ENCODE data around the gene TPBG.

TPBG gene, protein sequence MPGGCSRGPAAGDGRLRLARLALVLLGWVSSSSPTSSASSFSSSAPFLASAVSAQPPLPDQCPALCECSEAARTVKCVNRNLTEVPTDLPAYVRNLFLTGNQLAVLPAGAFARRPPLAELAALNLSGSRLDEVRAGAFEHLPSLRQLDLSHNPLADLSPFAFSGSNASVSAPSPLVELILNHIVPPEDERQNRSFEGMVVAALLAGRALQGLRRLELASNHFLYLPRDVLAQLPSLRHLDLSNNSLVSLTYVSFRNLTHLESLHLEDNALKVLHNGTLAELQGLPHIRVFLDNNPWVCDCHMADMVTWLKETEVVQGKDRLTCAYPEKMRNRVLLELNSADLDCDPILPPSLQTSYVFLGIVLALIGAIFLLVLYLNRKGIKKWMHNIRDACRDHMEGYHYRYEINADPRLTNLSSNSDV

GRCh38 chr6:82363428-82364086 lies at the start of gene TPBG:
TSS of gene TPBG (plus strand) at chr6:82363817. CDS start at chr6:82364962, 1,145 bp downstream.
- TF ChIP-seq, protein P1, sequence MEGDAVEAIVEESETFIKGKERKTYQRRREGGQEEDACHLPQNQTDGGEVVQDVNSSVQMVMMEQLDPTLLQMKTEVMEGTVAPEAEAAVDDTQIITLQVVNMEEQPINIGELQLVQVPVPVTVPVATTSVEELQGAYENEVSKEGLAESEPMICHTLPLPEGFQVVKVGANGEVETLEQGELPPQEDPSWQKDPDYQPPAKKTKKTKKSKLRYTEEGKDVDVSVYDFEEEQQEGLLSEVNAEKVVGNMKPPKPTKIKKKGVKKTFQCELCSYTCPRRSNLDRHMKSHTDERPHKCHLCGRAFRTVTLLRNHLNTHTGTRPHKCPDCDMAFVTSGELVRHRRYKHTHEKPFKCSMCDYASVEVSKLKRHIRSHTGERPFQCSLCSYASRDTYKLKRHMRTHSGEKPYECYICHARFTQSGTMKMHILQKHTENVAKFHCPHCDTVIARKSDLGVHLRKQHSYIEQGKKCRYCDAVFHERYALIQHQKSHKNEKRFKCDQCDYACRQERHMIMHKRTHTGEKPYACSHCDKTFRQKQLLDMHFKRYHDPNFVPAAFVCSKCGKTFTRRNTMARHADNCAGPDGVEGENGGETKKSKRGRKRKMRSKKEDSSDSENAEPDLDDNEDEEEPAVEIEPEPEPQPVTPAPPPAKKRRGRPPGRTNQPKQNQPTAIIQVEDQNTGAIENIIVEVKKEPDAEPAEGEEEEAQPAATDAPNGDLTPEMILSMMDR (IDR thresholded peaks at IDR 0.05): no peak
- peak; percentile 75 for DNase-seq (ENCODE audit: low spot score)

DNA sequence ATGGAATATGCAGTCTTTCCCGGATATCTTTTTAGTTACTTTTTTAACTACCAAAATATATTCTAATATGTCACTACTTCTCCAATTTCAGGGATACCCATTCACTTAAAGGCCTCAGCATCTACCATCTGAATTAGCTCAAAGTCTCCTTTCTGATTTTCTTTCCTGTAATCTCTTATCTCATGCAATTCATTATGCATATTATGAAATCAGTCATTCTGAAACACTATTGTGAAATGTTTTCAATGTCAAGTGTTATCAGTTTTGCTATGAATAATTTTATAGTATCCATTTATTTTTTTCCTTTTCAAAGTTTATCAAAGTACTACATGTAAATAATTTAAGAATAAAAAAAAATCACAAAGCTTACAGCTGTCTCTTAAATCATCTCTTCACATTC lies 41.2 kb upstream of the TPBG start:
- H3K4me3 ChIP-seq: no peak overlapping the region
- TF ChIP-seq, protein P1 (IDR thresholded peaks at IDR 0.05): no peak
- DNase-seq (ENCODE audit: low spot score): no peak

More at GRCh38 chr6:82363428-82364086, at the start of gene TPBG:
- Histone ChIP-seq H3K27ac (peak within 1 kb of the TSS; percentile 66 to 81), H3K4me3 (peak within 1 kb of the TSS; percentile 81)

GRCh38 chr6:82329766-82330165 lies 33.9 kb upstream of the TPBG start:
- TF ChIP-seq, protein P1 (IDR thresholded peaks at IDR 0.05): no peak
- DNase-seq (ENCODE audit: low spot score): no peak

More for the DNA sequence above, 41.2 kb upstream of the TPBG start:
- no peak overlapping the region for H3K27ac ChIP-seq

DNA sequence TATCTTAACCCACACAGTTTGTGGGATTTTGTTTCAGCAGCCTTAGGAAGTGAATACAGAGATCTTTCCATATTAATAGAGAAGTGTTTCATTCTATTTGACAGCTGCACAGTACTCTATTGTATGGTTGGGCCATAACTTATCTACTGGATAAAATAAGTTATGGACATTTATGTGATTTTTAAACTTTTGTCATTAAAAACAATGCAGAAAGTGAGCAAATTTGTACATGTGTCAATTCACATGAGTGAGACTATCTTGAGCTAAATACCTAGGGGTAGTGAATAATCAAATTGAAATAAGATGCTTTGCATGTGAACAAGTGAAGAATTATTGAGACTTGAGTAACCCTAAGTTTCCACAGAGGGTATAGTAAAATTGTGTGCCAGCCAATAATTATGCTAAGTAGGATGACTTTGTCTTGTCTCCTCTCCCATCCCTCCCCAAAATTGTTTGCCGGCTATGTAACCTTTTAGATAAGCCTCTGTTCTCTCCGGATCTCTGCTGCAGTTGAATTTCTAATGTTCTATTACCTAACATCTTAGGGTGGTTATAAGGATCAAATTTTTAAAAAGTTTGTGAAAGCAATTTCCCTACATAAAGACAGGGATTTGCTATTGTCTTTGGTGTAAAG lies 33.3 kb upstream of the TPBG start:
- TF ChIP-seq, protein P1 (IDR thresholded peaks at IDR 0.05): no peak
- Histone ChIP-seq H3K4me3 (no peak overlapping the region), H3K27ac (no peak overlapping the region)
- DNase-seq (ENCODE audit: low spot score): no peak

More at GRCh38 chr6:82329766-82330165, 33.9 kb upstream of the TPBG start:
- Histone ChIP-seq H3K4me3 (no peak overlapping the region), H3K27ac (no peak overlapping the region)

GRCh38 chr6:82331031-82331773 lies 32.4 kb upstream of the TPBG start:
- TF ChIP-seq, protein P1 (IDR thresholded peaks at IDR 0.05): no peak
- no peak overlapping the region for H3K4me3 ChIP-seq
- no peak for DNase-seq (ENCODE audit: low spot score)
- no peak overlapping the region for H3K27ac ChIP-seq

DNA sequence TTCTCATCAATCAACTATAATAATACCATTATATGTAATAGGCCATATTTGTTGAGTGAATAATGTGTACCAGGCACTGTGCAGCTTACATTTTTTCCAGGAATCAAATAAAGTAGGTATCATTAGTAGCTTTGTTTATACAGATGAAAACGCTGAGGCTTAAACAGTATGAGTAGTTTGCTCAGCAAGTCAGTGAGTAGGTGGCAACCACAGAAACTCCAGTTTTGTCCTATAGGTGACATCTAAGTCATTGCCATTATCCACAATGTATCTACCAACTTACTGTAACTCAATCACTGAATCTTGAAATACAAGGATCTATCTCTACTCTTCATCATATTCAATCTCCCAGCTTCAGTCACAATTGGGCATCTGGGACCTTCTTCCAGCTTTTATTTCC lies 29.8 kb upstream of the TPBG start:
- no peak for DNase-seq (ENCODE audit: low spot score)
- no peak overlapping the region for H3K4me3 ChIP-seq
- H3K27ac ChIP-seq: no peak overlapping the region
- TF ChIP-seq, protein P1 (IDR thresholded peaks at IDR 0.05): no peak
